Neural cell (in vitro differentiated cells): Measurements from ENCODE around the gene TPST1.

Source experiments
- CTCF ChIP-seq: fragments of 450-650 bp; IDR thresholded peaks from 2 replicates; pipeline ENCODE4 v1.5.1; 2014; ENCODE audit warnings: antibody characterized with exemption, mild to moderate bottlenecking, moderate library complexity; ENCODE audit not compliant: poor library complexity, severe bottlenecking
- EZH2 ChIP-seq: fragments of 200-600, 300-800 bp; shearing (Covaris generic), sonication (generic); IDR thresholded peaks from 2 replicates; pipeline ENCODE4 v1.6.1; 2014; ENCODE audit warnings: antibody characterized with exemption, low read length, borderline replicate concordance, mild to moderate bottlenecking; ENCODE audit not compliant: insufficient read depth, poor library complexity, severe bottlenecking
- MXI1 ChIP-seq: fragments of 450-650 bp; conservative IDR thresholded peaks from 2 replicates; pipeline ENCODE4 v1.6.1; 2014; ENCODE audit warnings: antibody characterized with exemption, mild to moderate bottlenecking; ENCODE audit not compliant: poor library complexity, severe bottlenecking
- POLR2AphosphoS5 ChIP-seq: IDR thresholded peaks from 2 replicates; pipeline ENCODE4 v1.6.1; 2012
- RAD21 ChIP-seq: fragments of 450-650 bp; conservative IDR thresholded peaks from 2 replicates; pipeline ENCODE4 v1.6.1; 2014; ENCODE audit warnings: antibody characterized with exemption, mild to moderate bottlenecking, moderate library complexity
- REST ChIP-seq: IDR thresholded peaks from 2 replicates; pipeline ENCODE4 v1.6.1; 2012; ENCODE audit warnings: borderline replicate concordance
- SMC3 ChIP-seq: fragments of 450-650 bp; conservative IDR thresholded peaks from 2 replicates; pipeline ENCODE4 v1.6.1; 2014; ENCODE audit warnings: antibody characterized with exemption, mild to moderate bottlenecking, moderate library complexity; ENCODE audit not compliant: poor library complexity
- TAF1 ChIP-seq: IDR thresholded peaks from 2 replicates; pipeline ENCODE4 v1.6.1; 2012; ENCODE audit warnings: low read depth

- TF ChIP-seq POLR2AphosphoS5 (no peak), CTCF (no peak), RAD21 (no peak), SMC3 (no peak), EZH2 (no peak), TAF1 (no peak), MXI1 (no peak), REST (no peak)
Observed at GRCh38 chr7:66265566-66265965, 60.4 kb downstream of the TPST1 start.
